SK-N-MC (cell line): ENCODE measurements around the gene OTX2.

ENCODE experiments used
- DNase-seq: peaks from one replicate; pipeline ENCODE4 v3.0.0-alpha.2; 2011; ENCODE audit warnings: low read depth, low spot score
- H3K27ac ChIP-seq: fragments of 200-600 bp; sonication (generic); 2 replicates; pipeline ENCODE4 v1.5.1; 2016; ENCODE audit warnings: mixed run types
- H3K36me3 ChIP-seq: fragments of 200-600 bp; sonication (generic); 2 replicates; pipeline ENCODE4 v1.6.1; 2017; ENCODE audit warnings: antibody characterized with exemption, low read length, mixed read lengths; ENCODE audit not compliant: insufficient read depth
- H3K4me3 ChIP-seq: fragments of 200-600 bp; sonication (generic); 2 replicates; pipeline ENCODE4 v1.5.1; 2016
- H3K9ac ChIP-seq: fragments of 200-600 bp; sonication (generic); 2 replicates; pipeline ENCODE4 v1.8.0; 2017; ENCODE audit warnings: mixed run types, mixed read lengths; ENCODE audit not compliant: insufficient read length
- H3K9me3 ChIP-seq: fragments of 200-600 bp; sonication (generic); 2 replicates; pipeline ENCODE4 v1.6.1; 2017; ENCODE audit warnings: low read depth, mild to moderate bottlenecking, antibody characterized with exemption, low read length, moderate library complexity, mixed read lengths
- EZH2 ChIP-seq: fragments of 200-600 bp; sonication (generic); IDR thresholded peaks from one replicate; pipeline ENCODE4 v1.6.1; 2017; ENCODE audit warnings: antibody characterized with exemption
- FOXP2 ChIP-seq: optimal IDR thresholded peaks from 2 replicates; pipeline ENCODE3; 2011; ENCODE audit warnings: mild to moderate bottlenecking, moderate library complexity; ENCODE audit not compliant: insufficient read depth; ENCODE audit errors: extremely low read length, control extremely low read depth
- POLR2AphosphoS5 ChIP-seq: IDR thresholded peaks from 2 replicates; pipeline ENCODE4 v1.6.1; 2012; ENCODE audit warnings: mild to moderate bottlenecking, low read depth, low read length, borderline replicate concordance

Gene OTX2

GRCh38 chr14:56754921-56755320, 55.4 kb downstream of the OTX2 start:
- no peaks in the 10 kb centered on the region for H3K36me3 ChIP-seq
- H3K27ac ChIP-seq, result no peak overlapping the region
- no peak for TF ChIP-seq FOXP2
- TF ChIP-seq EZH2, result no peak
- no peak for TF ChIP-seq POLR2AphosphoS5
- no peak for DNase-seq
- no peak overlapping the region for H3K9ac ChIP-seq
- no peak overlapping the region for H3K4me3 ChIP-seq
- H3K9me3 ChIP-seq, result no peaks in the 10 kb centered on the region

GRCh38 chr14:56753396-56753795, 56.9 kb downstream of the OTX2 start:
- Histone ChIP-seq H3K4me3 (no peak overlapping the region), H3K9me3 (no peaks in the 10 kb centered on the region), H3K9ac (no peak overlapping the region), H3K36me3 (no peaks in the 10 kb centered on the region), H3K27ac (no peak overlapping the region)
- no peak for DNase-seq
- TF ChIP-seq FOXP2 (no peak), EZH2 (no peak), POLR2AphosphoS5 (no peak)

GRCh38 chr14:56752428-56752827, 57.9 kb downstream of the OTX2 start:
- no peak for TF ChIP-seq POLR2AphosphoS5
- TF ChIP-seq FOXP2, result no peak
- no peak for TF ChIP-seq EZH2
- no peaks in the 10 kb centered on the region for H3K9me3 ChIP-seq
- H3K4me3 ChIP-seq, result no peak overlapping the region
- no peak for DNase-seq
- no peak overlapping the region for H3K27ac ChIP-seq
- no peaks in the 10 kb centered on the region for H3K36me3 ChIP-seq
- no peak overlapping the region for H3K9ac ChIP-seq

- Histone ChIP-seq H3K27ac (no peak overlapping the region), H3K36me3 (no peaks in the 10 kb centered on the region), H3K9me3 (no peaks in the 10 kb centered on the region), H3K4me3 (no peak overlapping the region), H3K9ac (no peak overlapping the region)
- DNase-seq, result no peak
- TF ChIP-seq FOXP2 (no peak), POLR2AphosphoS5 (no peak), EZH2 (no peak)
Measured at GRCh38 chr14:56751471-56751870, 58.8 kb downstream of the OTX2 start.
